ENCODE results near the gene PON3. TPM values are rescaled to one million over a fixed set of nuclear protein-coding genes. Genes with fewer than 3 reads are reported as not detected.
"Not testable (repeated sequence)": the region's sequence is repeated elsewhere in the genome, so short reads cannot be mapped to it uniquely, and the experiment has no call there.

The PON3 gene
- total RNA-seq, 1 experiment from 2014 or later: 1.2 TPM

DNA sequence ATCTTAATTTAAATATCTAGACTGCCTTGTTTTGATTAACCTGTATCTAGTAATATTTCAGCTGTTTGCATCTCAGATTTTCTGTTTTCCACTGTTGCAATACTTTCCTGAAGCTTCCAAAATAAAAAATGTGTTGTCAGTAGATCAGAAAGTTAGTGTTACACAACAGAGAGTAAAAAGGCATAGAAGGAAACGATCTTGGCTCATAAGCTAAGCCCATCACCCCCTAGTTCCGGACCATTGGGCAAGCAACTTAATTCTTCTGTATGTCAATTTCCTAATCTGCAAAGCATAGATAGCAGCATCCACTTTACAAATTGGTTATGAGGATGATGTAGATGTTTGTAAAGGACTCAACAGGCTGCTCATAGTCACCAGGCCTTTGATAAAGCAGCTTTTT lies 4.4 kb downstream of the PON3 start:
- CTCF ChIA-PET: no interaction called here
- in situ Hi-C loops (cut with HindIII; ENCODE audit: low pct_unique_long_range_greater_than_20kb, low sequenced_read_pairs): no loop called here
- Histone ChIP-seq H3K9me3 (ENCODE audit: control insufficient read depth, insufficient read depth, low read depth, low read length) (no peaks in the 10 kb centered on the region), H3K4me3 (ENCODE audit: low read depth in 2 of 2, low read length in 2 of 2) (no peak overlapping the region), H3K27me3 (ENCODE audit: control insufficient read depth, insufficient read depth, low read length) (no peaks in the 10 kb centered on the region), H3K27ac (ENCODE audit: low read length) (no peak overlapping the region), H3K36me3 (ENCODE audit: control insufficient read depth, insufficient read depth, low read length) (no peaks in the 10 kb centered on the region), H3K4me1 (ENCODE audit: control insufficient read depth, insufficient read depth, low read length) (no peaks in the 10 kb centered on the region)
- TF ChIP-seq, protein P1, sequence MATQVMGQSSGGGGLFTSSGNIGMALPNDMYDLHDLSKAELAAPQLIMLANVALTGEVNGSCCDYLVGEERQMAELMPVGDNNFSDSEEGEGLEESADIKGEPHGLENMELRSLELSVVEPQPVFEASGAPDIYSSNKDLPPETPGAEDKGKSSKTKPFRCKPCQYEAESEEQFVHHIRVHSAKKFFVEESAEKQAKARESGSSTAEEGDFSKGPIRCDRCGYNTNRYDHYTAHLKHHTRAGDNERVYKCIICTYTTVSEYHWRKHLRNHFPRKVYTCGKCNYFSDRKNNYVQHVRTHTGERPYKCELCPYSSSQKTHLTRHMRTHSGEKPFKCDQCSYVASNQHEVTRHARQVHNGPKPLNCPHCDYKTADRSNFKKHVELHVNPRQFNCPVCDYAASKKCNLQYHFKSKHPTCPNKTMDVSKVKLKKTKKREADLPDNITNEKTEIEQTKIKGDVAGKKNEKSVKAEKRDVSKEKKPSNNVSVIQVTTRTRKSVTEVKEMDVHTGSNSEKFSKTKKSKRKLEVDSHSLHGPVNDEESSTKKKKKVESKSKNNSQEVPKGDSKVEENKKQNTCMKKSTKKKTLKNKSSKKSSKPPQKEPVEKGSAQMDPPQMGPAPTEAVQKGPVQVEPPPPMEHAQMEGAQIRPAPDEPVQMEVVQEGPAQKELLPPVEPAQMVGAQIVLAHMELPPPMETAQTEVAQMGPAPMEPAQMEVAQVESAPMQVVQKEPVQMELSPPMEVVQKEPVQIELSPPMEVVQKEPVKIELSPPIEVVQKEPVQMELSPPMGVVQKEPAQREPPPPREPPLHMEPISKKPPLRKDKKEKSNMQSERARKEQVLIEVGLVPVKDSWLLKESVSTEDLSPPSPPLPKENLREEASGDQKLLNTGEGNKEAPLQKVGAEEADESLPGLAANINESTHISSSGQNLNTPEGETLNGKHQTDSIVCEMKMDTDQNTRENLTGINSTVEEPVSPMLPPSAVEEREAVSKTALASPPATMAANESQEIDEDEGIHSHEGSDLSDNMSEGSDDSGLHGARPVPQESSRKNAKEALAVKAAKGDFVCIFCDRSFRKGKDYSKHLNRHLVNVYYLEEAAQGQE (IDR thresholded peaks at IDR 0.05; ENCODE audit: insufficient read depth in 1 of 2, low read depth in 2 of 2, low read length in 1 of 2): no peak
- TF ChIP-seq POLR2AphosphoS5 (IDR thresholded peaks at IDR 0.05; ENCODE audit: low read depth, low read length) (no peak), TCF7L2 (IDR thresholded peaks at IDR 0.05; ENCODE audit: low read depth, low read length) (no peak), SIN3A (IDR thresholded peaks at IDR 0.05; ENCODE audit: borderline replicate concordance, insufficient read depth, low read depth, low read length) (no peak)
- TF ChIP-seq, protein P2, sequence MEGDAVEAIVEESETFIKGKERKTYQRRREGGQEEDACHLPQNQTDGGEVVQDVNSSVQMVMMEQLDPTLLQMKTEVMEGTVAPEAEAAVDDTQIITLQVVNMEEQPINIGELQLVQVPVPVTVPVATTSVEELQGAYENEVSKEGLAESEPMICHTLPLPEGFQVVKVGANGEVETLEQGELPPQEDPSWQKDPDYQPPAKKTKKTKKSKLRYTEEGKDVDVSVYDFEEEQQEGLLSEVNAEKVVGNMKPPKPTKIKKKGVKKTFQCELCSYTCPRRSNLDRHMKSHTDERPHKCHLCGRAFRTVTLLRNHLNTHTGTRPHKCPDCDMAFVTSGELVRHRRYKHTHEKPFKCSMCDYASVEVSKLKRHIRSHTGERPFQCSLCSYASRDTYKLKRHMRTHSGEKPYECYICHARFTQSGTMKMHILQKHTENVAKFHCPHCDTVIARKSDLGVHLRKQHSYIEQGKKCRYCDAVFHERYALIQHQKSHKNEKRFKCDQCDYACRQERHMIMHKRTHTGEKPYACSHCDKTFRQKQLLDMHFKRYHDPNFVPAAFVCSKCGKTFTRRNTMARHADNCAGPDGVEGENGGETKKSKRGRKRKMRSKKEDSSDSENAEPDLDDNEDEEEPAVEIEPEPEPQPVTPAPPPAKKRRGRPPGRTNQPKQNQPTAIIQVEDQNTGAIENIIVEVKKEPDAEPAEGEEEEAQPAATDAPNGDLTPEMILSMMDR (IDR thresholded peaks at IDR 0.05): no peak
- no peak for ATAC-seq
- POLR2A ChIA-PET: no interaction called here
- no TSS peak for BruUV-seq (replicated peaks)
- intact Hi-C loops (cut with micrococcal nuclease; ENCODE audit: unreplicated experiment): no loop called here
- DNase-seq (ENCODE audit: low read depth, low spot score): no peak

DNA sequence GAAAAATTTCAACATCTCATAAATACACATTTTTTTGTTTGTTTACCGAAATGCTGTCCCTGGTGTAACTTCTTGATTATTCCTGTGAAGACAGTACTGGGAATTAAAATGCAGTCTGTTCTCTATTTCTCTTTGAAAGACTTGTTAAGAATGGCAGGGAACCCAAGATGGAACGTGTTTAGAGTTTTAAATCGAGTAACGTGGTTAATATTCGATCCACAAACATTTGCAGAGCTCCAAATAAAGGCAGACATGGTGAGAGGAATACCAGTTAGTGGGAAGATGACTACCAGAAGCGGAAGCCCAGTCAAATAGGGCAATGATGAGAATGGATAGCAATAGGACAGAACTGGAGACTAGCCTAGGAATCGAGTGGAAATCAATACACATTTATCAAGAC lies 6.7 kb downstream of the PON3 start:
- in situ Hi-C loops (cut with HindIII; ENCODE audit: low pct_unique_long_range_greater_than_20kb, low sequenced_read_pairs) (no loop called here), intact Hi-C loops (cut with micrococcal nuclease; ENCODE audit: unreplicated experiment) (no loop called here)
- DNase-seq (ENCODE audit: low read depth, low spot score) (no peak), ATAC-seq (no peak)
- no peak overlapping the region for H3K4me3 ChIP-seq (ENCODE audit: low read depth in 2 of 2, low read length in 2 of 2)
- TF ChIP-seq SIN3A (IDR thresholded peaks at IDR 0.05; ENCODE audit: borderline replicate concordance, insufficient read depth, low read depth, low read length) (no peak), TCF7L2 (IDR thresholded peaks at IDR 0.05; ENCODE audit: low read depth, low read length) (no peak), POLR2AphosphoS5 (IDR thresholded peaks at IDR 0.05; ENCODE audit: low read depth, low read length) (no peak)
- TF ChIP-seq, protein P2 (IDR thresholded peaks at IDR 0.05): no peak
- TF ChIP-seq, protein P1 (IDR thresholded peaks at IDR 0.05; ENCODE audit: insufficient read depth in 1 of 2, low read depth in 2 of 2, low read length in 1 of 2): no peak
- CTCF ChIA-PET: no interaction called here
- H3K27me3 ChIP-seq (ENCODE audit: control insufficient read depth, insufficient read depth, low read length): no peaks in the 10 kb centered on the region
- H3K27ac ChIP-seq (ENCODE audit: low read length): no peak overlapping the region
- BruUV-seq (replicated peaks): no TSS peak
- no peaks in the 10 kb centered on the region for H3K9me3 ChIP-seq (ENCODE audit: control insufficient read depth, insufficient read depth, low read depth, low read length)
- POLR2A ChIA-PET: no interaction called here
- H3K36me3 ChIP-seq (ENCODE audit: control insufficient read depth, insufficient read depth, low read length): no peaks in the 10 kb centered on the region
- H3K4me1 ChIP-seq (ENCODE audit: control insufficient read depth, insufficient read depth, low read length): no peaks in the 10 kb centered on the region

DNA sequence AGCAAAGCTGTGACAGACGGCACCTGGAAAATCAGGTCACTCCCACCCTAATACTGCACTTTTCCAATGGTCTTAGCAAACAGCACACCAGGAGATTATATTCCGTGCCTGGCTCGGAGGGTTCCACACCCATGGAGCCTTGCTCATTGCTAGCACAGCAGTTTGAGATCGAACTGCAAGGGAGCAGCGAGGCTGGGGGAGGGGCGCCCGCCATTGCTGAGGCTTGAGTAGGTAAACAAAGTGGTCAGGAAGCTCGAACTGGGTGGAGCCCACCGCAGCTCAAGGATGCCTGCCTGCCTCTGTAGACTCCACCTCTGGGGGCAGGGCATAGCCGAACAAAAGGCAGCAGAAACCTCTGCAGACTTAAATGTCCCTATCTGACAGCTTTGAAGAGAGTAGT lies 16.7 kb downstream of the PON3 start:
- H3K36me3 ChIP-seq (ENCODE audit: control insufficient read depth, insufficient read depth, low read length); CTCF ChIA-PET; ATAC-seq; in situ Hi-C loops (cut with HindIII; ENCODE audit: low pct_unique_long_range_greater_than_20kb, low sequenced_read_pairs); DNase-seq (ENCODE audit: low read depth, low spot score); H3K27me3 ChIP-seq (ENCODE audit: control insufficient read depth, insufficient read depth, low read length); H3K9me3 ChIP-seq (ENCODE audit: control insufficient read depth, insufficient read depth, low read depth, low read length); H3K4me3 ChIP-seq (ENCODE audit: low read depth in 2 of 2, low read length in 2 of 2); H3K27ac ChIP-seq (ENCODE audit: low read length); POLR2A ChIA-PET; BruUV-seq (replicated peaks); intact Hi-C loops (cut with micrococcal nuclease; ENCODE audit: unreplicated experiment); H3K4me1 ChIP-seq (ENCODE audit: control insufficient read depth, insufficient read depth, low read length): not testable (repeated sequence)

Data from Panc1 (cell line).